ENCODE results near the gene CCDC183. TPM values are rescaled to one million over a fixed set of nuclear protein-coding genes. Genes with fewer than 3 reads are reported as not detected.

CCDC183 gene
- total RNA-seq, 1 donor from 2014 or later: not detected

DNA sequence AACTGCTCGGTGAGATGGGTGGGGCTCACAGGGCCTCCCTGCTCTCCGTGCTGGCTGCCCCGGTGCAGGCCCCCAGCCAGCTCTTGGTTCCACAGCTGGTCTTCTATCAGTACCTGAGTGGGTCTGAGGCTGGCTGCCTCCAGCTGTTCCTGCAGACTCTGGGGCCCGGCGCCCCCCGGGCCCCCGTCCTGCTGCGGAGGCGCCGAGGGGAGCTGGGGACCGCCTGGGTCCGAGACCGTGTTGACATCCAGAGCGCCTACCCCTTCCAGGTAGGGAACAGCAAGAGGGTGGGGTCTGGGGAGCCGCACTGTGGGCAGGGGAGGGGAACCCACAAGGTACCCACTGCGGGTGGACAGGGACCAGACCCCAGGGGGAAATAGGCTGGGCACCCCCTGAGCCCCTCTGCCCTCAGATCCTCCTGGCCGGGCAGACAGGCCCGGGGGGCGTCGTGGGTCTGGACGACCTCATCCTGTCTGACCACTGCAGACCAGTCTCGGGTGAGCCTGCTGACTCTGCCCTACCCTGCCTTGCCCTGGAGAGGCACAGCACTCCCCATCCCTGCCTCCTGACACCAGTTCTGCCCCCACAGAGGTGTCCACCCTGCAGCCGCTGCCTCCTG lies 58.8 kb downstream of the CCDC183 start:
- TF ChIP-seq, protein P1, sequence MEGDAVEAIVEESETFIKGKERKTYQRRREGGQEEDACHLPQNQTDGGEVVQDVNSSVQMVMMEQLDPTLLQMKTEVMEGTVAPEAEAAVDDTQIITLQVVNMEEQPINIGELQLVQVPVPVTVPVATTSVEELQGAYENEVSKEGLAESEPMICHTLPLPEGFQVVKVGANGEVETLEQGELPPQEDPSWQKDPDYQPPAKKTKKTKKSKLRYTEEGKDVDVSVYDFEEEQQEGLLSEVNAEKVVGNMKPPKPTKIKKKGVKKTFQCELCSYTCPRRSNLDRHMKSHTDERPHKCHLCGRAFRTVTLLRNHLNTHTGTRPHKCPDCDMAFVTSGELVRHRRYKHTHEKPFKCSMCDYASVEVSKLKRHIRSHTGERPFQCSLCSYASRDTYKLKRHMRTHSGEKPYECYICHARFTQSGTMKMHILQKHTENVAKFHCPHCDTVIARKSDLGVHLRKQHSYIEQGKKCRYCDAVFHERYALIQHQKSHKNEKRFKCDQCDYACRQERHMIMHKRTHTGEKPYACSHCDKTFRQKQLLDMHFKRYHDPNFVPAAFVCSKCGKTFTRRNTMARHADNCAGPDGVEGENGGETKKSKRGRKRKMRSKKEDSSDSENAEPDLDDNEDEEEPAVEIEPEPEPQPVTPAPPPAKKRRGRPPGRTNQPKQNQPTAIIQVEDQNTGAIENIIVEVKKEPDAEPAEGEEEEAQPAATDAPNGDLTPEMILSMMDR (IDR thresholded peaks at IDR 0.05): no peak
- Mint-ChIP-seq H3K4me3 (no peak overlapping the region), H3K4me1 (peaks cover 6% of the 10 kb centered on the region), H3K9me3 (no peaks in the 10 kb centered on the region), H3K36me3 (ENCODE audit: low read depth) (no peaks in the 10 kb centered on the region), H3K27me3 (no peaks in the 10 kb centered on the region), H3K27ac (no peak overlapping the region)
- ATAC-seq (ENCODE audit: low read depth) (no peak), DNase-seq (no peak)
- CTCF ChIA-PET: no interaction called here
- POLR2A ChIA-PET: interaction anchor here (0.6 kb wide), 1 partner anchor 230 kb away, joined by 5 read pairs; no protein-coding TSS in a partner anchor
- intact Hi-C loops (cut with micrococcal nuclease): no loop called here

DNA sequence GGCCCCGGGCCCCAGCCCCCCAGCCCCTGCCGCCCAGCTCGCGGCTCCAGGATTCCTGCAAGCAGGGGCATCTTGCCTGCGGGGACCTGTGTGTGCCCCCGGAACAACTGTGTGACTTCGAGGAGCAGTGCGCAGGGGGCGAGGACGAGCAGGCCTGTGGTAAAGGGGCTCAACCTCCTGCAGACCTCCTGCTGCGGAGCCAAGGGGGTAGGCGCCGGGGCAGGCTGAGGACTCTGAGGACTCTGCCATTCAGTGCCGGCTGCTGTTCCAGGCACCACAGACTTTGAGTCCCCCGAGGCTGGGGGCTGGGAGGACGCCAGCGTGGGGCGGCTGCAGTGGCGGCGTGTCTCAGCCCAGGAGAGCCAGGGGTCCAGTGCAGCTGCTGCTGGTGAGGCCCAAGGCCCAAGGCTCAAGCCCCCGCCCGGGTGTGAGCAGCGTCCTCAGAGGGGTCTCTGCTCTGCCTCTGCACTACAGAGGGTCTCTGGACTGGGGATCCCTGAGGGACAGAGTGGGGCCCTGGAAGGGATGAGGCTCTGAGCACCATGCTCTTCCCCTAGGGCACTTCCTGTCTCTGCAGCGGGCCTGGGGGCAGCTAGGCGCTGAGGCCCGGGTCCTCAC lies 59.4 kb downstream of the CCDC183 start:
- Mint-ChIP-seq H3K36me3 (ENCODE audit: low read depth) (peaks cover 3% of the 10 kb centered on the region), H3K4me1 (peaks cover 6% of the 10 kb centered on the region), H3K4me3 (no peak overlapping the region), H3K27ac (no peak overlapping the region), H3K27me3 (no peaks in the 10 kb centered on the region), H3K9me3 (no peaks in the 10 kb centered on the region)
- intact Hi-C loops (cut with micrococcal nuclease): no loop called here
- ATAC-seq (ENCODE audit: low read depth): no peak
- CTCF ChIA-PET: no interaction called here
- POLR2A ChIA-PET: interaction anchor here (1.0 kb wide), 1 partner anchor 11 kb away, joined by 5 read pairs; the partner anchor contains the start of gene EDF1
- TF ChIP-seq, protein P1 (IDR thresholded peaks at IDR 0.05): no peak
- no peak for DNase-seq

DNA sequence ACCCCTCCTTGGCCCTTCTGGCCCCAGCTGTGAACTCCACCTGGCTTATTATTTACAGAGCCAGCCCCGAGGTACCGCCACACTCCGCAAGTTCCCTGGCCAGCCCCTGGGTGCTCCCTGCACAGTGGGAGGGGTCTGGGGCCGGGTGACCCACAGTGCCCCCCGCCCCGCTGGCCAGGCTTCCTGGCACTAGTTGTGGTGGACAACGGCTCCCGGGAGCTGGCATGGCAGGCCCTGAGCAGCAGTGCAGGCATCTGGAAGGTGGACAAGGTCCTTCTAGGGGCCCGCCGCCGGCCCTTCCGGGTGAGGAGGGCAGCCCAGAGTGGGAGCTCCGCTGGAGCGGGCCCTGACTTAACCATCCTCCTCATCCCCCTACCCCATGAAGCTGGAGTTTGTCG lies 59.9 kb downstream of the CCDC183 start:
- no peak overlapping the region for H3K4me3 Mint-ChIP-seq
- H3K9me3 Mint-ChIP-seq: no peaks in the 10 kb centered on the region
- intact Hi-C loops (cut with micrococcal nuclease): no loop called here
- H3K27ac Mint-ChIP-seq: no peak overlapping the region
- H3K27me3 Mint-ChIP-seq: no peaks in the 10 kb centered on the region
- ATAC-seq (ENCODE audit: low read depth) (no peak), DNase-seq (no peak)
- TF ChIP-seq, protein P1 (IDR thresholded peaks at IDR 0.05): no peak
- ChIA-PET POLR2A (interaction anchor here (1.0 kb wide), 1 partner anchor 10 kb away, joined by 5 read pairs; the partner anchor contains the start of gene EDF1), CTCF (no interaction called here)
- peaks cover 3% of the 10 kb centered on the region for H3K36me3 Mint-ChIP-seq (ENCODE audit: low read depth)
- H3K4me1 Mint-ChIP-seq: peaks cover 6% of the 10 kb centered on the region

DNA sequence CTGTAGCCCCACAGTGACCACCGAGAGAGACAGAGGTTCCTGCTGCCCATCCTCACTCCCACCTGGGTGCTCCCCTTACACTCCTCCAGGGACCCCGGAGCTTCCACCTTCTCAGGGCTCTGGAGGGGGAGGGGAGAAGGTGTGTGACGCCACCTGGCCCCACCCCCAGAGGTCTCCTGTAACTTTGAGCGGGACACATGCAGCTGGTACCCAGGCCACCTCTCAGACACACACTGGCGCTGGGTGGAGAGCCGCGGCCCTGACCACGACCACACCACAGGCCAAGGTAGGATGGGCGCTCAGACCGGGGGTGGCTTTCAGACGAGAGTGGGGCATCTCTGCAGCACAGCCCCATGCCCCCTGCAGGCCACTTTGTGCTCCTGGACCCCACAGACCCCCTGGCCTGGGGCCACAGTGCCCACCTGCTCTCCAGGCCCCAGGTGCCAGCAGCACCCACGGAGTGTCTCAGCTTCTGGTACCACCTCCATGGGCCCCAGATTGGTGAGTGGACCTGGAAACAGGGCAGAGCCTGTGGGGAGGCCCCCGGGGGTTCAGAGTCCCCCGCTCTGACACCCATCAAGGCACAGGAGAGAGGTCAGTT lies 60.5 kb downstream of the CCDC183 start:
- no peak for ATAC-seq (ENCODE audit: low read depth)
- H3K9me3 Mint-ChIP-seq: no peaks in the 10 kb centered on the region
- H3K27me3 Mint-ChIP-seq: no peaks in the 10 kb centered on the region
- TF ChIP-seq, protein P1 (IDR thresholded peaks at IDR 0.05): no peak
- CTCF ChIA-PET: no interaction called here
- H3K27ac Mint-ChIP-seq: no peak overlapping the region
- peaks cover 6% of the 10 kb centered on the region for H3K4me1 Mint-ChIP-seq
- H3K36me3 Mint-ChIP-seq (ENCODE audit: low read depth): peaks cover 7% of the 10 kb centered on the region
- DNase-seq: no peak
- intact Hi-C loops (cut with micrococcal nuclease): no loop called here
- H3K4me3 Mint-ChIP-seq: no peak overlapping the region
- POLR2A ChIA-PET: interaction anchor here (1.0 kb wide), 1 partner anchor 9 kb away, joined by 5 read pairs; the partner anchor contains the start of gene EDF1

DNA sequence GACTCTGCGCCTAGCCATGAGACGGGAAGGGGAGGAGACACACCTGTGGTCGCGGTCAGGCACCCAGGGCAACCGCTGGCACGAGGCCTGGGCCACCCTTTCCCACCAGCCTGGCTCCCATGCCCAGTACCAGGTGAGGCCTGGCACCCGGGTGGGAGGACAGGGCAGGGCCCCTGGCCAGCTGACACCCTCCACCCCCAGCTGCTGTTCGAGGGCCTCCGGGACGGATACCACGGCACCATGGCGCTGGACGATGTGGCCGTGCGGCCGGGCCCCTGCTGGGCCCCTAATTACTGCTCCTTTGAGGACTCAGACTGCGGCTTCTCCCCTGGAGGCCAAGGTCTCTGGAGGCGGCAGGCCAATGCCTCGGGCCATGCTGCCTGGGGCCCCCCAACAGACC lies 61.0 kb downstream of the CCDC183 start:
- Mint-ChIP-seq H3K4me1 (peaks cover 6% of the 10 kb centered on the region), H3K27me3 (no peaks in the 10 kb centered on the region), H3K4me3 (no peak overlapping the region), H3K36me3 (ENCODE audit: low read depth) (peaks cover 13% of the 10 kb centered on the region), H3K27ac (no peak overlapping the region), H3K9me3 (no peaks in the 10 kb centered on the region)
- ChIA-PET POLR2A (no interaction called here), CTCF (no interaction called here)
- DNase-seq (no peak), ATAC-seq (ENCODE audit: low read depth) (no peak)
- intact Hi-C loops (cut with micrococcal nuclease): no loop called here
- TF ChIP-seq, protein P1 (IDR thresholded peaks at IDR 0.05): no peak
